ENCODE measurements around the gene CELF4.

GRCh38 chr18:37499044-37499443, 66.6 kb downstream of the CELF4 start:
- TF ChIP-seq CTCF (IDR thresholded peaks at IDR 0.05) (no peak), POLR2A (IDR thresholded peaks at IDR 0.05) (no peak)
